Measurements from ENCODE around the gene WDR27.
"Not testable (repeated sequence)": the region's sequence is repeated elsewhere in the genome, so short reads cannot be mapped to it uniquely, and the experiment has no call there.

The WDR27 gene

GRCh38 chr6:169469028-169469427 is 232.8 kb downstream of the WDR27 start:
- DNase-seq = no peak

DNA sequence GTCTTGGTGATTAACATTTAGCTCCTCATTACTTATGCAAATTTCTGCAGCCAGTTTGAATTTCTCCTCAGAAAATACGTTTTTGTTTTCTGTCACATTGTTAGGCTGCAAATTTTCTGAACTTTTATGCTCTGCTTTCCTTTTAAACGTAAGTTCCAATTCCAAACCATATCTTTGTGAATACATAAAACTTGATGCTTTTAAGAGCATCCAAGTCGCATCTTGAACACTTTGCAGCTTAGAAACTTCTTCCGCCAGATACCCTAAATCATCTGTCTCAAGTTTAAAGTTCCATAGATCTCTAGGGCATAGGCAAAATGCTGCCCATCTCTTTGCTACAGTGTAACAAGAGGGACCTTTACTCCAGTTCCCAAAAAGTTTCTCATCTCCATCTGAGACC is 234.1 kb downstream of the WDR27 start:
- not testable (repeated sequence) for DNase-seq

- DNase-seq = not testable (repeated sequence)
These were observed 235.6 kb downstream of the WDR27 start for GRCh38 chr6:169466256-169466655.

DNA sequence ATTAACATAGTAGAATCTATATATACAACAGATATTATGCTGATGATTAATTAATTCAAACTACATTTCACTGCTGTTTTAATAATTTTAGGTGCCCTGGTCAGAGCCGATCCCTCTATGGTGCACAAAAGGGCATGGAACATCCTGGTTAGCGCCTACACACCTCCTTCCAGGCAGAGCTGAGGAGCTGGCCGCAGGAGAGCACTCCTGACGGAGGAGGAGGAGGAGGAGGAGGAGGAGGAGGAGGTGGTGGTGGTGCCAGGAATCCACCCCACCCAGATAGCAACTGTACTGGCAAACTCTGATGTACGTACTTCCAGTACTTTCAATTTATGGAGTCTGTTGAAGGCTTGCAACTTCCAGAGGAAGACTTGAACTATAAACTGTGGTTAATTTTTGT is 244.1 kb downstream of the WDR27 start:
- DNase-seq = no peak

GRCh38 chr6:169456840-169457239 is 245.0 kb downstream of the WDR27 start:
- DNase-seq = no peak

GRCh38 chr6:169455470-169455869 is 246.4 kb downstream of the WDR27 start:
- no peak for DNase-seq

DNA sequence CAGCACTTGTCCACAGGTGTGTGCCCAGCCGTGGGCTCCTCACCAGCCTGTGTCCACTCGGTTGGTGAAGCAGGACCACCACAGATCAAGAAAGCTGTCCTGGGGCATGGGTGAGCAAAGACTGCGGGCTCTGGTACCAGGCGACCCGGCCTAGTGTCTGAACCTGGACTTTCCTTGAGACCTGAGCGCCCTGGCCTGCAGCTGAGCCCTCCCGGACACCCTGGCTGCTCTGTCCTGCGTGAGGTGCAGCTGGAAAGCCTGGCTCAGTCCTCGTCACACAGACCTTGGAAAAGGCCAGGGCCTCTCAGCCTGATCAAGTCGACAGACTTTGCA is 247.0 kb downstream of the WDR27 start:
- no peak for DNase-seq

DNA sequence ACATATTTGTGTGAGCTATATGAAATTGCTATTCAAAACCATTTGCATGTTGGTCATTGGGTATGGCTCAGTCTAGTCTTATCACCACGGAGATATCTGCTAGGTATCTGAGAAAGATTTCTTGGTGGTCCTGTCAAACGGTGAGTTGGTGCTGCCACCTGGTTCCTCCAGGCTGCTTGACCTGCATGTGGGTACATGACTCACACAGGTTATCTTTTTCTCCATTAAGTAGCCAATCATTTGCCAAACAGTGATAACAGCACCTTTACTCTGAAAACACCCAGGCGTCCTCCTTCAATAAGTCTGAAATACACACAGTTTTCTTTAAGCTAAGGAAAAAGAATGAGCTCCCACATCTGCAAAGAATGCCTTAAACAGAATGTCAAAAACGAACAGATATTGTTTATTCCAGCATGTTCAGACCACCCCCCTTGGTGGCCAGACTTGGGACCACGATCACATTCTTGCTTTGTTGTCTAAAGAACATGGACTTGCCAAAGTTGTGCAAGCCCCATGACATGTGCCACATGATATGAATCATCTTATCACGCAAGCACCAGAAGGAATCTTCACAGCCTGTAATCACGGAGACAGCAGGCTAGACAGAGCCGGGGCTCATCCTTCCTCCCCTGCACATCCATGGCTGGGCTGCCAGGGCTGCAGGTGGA is 247.5 kb downstream of the WDR27 start:
- no peak for DNase-seq

DNA sequence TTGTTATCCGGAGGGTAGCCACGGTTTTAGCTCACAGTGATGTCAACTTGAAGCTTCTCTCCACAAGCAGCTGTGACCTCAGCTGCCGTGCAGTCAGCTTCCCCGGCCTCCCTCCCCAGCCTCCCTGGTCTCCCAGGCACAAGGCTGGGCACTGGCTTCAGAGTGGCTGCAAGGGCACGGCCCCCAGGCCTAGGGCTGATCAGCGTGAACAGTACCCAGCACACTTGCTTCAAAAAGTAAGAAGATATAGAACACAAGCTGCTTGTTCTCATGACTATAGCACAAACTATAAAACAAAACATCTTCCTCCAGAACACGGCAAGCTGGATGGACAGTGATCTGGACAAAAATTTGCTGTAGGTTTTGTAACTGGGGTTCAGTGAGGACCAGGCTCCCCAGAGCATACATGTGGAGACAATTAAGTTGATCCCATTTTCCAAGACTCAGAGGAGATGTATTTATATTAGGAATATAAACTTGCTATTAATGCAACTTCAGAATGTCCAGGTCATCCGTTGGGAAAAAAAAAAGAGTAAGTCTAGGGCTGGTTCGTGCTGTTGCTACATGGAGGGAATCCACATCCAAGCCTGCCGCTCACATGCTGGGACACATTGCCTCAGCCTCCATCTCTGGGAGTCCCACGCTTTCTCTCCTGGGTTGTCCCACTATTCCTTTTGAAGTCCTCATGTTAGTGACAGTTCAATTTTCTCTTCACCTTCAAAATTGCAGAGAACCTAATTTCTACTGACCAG is 248.8 kb downstream of the WDR27 start:
- no peak for DNase-seq

- no peak for DNase-seq
These were observed 249.5 kb downstream of the WDR27 start for GRCh38 chr6:169452117-169452868.

GRCh38 chr6:169451065-169451838 is 250.6 kb downstream of the WDR27 start:
- no peak for DNase-seq

DNA sequence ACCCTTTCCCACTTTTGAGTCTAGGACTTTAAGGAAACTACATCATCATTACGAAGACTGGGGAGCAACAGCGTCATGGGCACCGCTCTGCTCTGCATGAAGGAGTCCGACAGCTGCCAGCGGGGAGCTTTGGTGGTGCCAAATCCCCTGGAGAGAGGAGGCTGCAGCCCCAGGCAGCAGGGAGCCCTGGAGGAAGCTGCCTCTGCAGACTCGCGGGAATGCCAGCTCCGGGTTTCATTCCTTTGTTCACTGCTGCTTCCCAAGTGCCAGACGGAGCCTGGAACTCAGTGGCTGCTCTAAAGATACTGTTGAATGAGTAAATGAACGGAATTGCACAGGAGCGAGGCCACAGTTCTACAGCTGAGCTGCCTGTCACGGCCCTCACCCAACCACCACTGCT is 251.7 kb downstream of the WDR27 start:
- DNase-seq = no peak

- DNase-seq = no peak
These were observed 252.6 kb downstream of the WDR27 start for GRCh38 chr6:169449221-169449620.

- DNase-seq = no peak
These were observed 255.9 kb downstream of the WDR27 start for GRCh38 chr6:169445661-169446581.

DNA sequence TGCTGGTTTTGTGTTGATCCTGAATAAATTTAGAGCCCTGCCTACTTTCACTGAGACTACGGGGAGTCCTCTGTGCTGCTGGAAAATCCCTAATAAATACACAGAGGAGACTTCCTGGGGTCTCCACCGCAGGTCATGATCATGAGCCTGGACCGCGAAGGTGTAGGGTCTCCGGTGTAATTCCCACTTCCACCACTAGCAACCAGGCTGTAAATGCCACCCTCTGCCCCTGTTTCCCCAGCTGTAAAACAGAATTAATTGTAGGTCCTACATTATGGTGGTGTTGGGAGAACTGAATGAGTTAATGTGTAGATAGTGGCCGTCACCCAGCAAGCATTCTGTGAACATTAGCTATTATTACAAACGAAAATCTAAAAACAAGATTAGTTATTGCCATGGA is 256.6 kb downstream of the WDR27 start:
- DNase-seq = no peak

DNA sequence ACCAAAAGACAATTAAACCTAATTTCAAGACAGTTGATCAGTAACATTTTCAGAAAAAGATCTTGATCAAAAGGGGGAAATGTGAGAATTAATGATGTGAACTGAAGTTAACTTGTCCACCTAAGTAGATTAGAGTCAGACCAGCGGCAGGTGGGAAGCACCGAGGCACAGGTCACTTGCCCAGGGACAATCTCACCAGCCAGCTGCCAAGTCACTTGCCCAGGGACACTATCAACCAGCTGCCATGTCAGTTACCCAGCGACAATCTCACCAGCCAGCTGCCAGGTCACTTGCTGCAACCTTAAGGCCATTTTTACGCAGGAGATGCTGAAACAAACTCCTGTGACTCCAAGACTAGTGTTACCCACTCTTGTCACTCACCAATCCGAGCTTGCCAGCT is 260.5 kb downstream of the WDR27 start:
- no peak for DNase-seq

DNA sequence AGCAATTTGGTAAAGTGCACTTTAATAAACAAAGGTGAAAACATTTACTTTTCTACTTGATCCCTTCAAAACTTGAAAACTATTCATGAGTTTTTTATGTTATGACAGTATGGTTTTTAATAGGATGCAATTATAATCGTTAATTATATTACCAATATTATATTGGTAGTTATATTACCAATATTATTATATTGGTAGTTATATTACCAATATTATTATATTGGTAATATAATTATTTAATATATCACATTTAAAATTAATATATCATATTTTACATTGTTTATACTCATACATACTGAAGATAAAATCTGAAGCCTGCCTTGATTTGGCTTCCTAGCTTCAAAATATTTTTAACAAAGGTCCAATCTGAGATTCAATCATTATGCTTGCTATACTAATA is 262.1 kb downstream of the WDR27 start:
- no peak for DNase-seq

- DNase-seq = not testable (repeated sequence)
These were observed 267.3 kb downstream of the WDR27 start for GRCh38 chr6:169434554-169434953.

DNA sequence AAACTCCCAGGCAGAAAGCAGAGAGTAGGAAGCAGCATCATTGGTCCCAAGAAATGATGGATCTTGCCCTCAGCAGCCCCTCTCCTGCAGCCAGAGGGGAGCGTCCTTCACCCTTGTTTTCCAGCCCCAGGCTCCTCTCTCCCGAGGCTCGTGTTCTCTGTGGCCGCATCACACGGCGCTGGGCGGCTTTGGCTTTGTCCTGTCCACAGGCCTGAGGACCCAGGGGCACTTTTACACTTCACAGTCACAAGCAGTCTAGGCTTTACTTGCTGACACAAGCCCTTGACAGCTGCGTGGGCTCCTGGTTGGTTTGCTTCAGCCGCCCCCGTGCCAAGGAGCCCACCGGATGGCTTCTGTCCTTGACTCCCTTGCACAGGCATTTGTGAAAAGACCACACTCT is 272.8 kb downstream of the WDR27 start:
- DNase-seq = no peak

- DNase-seq = no peak
These were observed 273.3 kb downstream of the WDR27 start for GRCh38 chr6:169428532-169428931.

GRCh38 chr6:169427856-169428255 is 274.0 kb downstream of the WDR27 start:
- no peak for DNase-seq

DNA sequence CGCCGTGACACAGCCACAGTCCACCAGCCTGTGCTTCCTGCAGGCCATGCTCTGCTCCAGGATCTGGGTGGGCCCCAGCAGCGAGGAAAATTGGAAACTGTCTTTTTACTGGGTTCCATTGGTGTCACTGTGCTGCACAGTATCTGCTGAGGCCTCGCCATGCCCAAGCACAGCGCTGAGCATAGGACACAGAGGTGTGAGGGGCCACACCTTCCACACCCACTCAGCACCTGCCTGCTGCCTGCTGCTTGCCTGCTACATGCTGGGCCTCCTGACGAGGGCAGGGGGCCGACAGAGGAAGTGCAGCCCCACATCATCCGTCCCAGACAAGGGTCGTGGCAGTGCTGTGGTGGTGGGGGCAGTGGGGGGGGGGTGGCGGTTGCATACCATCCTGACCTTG is 275.2 kb downstream of the WDR27 start:
- DNase-seq = no peak
